Stimulated activated CD4-positive, alpha-beta T cell treated with anti-CD3 and anti-CD28 coated beads, Interleukin-2, amount 100 ng/mL, for 48 hours (primary cell): Measurements from ENCODE around the gene PIAS1.
"Not testable (repeated sequence)": the region's sequence is repeated elsewhere in the genome, so short reads cannot be mapped to it uniquely, and the experiment has no call there.

Experiments
- DNase-seq, 2 donors: peaks; one replicate each; pipeline ENCODE4 v3.0.0-alpha.2; 2020

The PIAS1 gene

DNA sequence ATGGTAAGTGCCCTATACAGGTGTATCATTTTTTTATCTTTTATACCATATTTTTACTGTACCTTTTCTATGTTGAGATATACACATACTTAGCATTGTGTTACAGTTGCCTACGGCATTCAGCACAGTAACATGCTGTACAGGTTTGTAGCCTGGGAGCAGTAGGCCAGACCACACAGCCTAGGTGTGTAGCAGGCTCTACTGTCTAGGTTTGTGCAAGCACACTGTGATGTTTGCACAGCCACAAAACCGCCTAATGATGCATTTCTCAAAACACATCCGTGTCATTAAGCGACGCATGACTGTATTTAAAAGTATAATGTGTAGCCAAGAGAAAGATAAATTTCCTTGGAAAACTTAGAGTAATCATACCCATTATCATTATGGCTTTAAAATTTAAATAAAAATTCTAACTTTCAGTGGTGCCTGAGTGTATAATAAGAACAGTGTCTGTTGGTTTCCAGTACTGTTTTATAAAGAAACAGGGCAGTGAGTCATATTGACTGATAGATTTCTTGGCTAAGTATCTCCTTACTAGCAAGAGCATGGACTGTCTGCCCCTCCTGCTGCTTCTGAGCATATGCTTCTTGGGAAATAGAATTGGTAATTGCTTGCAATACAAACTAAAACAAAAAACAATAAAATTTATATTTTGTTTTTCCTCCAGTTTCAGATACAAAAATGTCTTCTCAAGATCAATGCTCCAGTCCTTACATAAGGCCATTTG is 132.7 kb downstream of the PIAS1 start:
- no peak for DNase-seq

- no peak for DNase-seq
Measured at GRCh38 chr15:68187559-68187958, 133.4 kb downstream of the PIAS1 start.

GRCh38 chr15:68188647-68189046 is 134.5 kb downstream of the PIAS1 start:
- DNase-seq = no peak

DNA sequence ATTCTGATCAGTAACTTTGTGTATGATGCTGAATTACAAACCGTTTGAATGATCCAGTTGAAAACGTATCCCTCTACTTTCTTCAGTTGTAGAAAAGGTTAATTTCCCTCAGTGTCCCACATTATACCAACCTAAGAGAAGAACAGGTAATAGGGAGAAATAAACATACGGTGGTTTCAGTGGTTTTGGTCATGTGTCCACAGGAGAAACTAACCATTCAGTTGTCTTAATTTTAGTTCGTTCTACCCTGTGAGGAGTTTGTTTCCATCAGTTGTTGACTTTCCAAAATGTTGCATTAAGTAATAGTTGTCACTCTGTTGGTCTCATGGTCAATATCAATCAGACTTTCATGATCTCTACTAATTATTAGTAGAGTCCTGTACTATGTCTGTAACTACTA is 135.9 kb downstream of the PIAS1 start:
- DNase-seq = no peak

- no peak for DNase-seq
Measured at GRCh38 chr15:68191555-68191954, 137.4 kb downstream of the PIAS1 start.

DNA sequence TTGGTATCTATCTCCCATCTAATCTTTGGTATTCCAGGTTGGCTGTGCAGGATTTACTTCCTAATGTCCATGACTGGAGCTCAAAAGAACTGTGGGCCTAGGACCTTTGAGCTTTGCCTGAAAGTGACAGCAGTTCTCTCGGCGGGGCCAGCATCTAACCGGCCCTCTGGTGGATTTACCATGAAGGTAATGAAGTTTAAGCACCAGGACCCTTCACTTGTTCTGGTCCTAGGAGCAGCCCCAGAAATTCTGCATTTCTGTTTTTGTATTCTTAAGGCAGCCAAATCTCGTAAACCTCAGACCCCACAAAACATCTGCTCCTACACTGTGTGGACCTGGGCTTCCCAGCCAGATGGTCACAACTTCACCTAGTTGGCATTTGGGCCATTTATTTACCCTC is 138.0 kb downstream of the PIAS1 start:
- DNase-seq = no peak

- DNase-seq = no peak
Measured at GRCh38 chr15:68192804-68193486, 138.8 kb downstream of the PIAS1 start.

DNA sequence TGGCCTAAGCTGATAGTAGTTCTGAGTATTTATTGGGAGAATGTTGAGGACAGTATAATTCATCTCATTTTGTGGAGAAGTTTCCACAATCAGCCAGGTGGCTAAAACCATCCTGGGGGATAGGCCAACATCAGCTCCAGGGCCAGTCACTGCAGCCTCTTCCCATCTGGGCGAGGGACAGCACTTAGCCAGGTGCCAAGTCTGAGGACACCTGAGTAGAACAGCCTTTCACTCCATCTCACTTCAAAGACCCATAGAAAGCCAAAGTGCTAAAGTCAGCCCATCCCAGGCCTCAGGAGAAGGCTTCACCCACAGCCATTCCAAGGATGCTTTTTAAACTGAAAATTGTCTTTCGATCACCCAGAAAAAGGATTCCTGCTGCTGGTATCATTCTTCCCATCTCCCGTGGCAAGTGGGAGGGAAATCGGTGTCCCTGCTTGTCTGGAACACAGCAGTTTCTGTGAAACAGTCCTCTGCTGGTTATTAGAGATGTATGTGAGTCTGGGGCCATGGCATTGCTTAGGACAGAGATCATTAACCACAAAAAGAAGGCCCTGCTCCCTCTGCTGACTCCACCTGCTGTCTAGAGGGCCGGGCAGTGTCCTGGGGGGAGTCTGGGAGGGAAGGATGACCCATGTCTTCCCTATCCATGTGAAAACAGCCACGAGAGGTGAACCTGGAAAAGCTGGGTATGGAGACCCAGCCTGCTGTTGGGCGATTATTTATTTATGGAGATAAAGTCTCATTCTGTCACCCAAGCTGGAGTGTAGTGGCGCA is 141.4 kb downstream of the PIAS1 start:
- no peak for DNase-seq

DNA sequence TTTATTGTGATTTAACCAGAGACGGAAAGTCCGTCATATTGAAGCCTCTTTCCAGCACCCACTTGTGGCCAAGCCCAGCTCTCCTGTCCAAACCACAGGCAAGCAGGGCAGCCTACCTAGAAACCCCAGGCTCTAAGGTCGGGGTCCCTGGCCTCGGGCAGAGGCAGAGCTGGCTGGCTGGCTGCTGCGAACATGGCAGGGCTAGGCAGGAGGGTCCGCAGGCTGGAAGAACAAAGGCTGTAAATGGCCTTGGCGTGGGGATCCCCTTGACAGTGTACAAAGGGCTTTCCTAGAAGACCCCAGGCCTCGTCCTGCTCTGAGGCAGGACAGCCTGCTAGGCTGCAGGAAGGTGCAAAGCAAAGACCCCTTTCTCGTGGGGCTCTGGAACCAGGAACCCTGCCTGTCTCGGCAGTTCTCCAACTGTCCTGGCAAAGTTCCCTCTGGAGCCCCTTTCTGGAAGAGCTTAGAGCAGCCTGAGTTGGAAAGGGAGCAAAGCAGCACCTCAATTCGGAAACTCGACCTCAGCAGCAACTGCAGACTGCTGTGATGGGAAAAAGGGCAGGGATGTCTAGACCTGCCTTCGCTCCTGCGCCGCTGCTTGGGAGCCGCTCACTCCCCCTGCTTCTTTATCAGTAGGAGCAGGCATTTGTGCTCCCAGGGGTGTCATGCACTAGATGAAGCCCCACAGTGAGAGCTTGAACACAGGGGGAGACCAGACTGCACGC is 142.5 kb downstream of the PIAS1 start:
- DNase-seq = no peak

- no peak for DNase-seq
Measured at GRCh38 chr15:68197170-68197492, 143.0 kb downstream of the PIAS1 start.

DNA sequence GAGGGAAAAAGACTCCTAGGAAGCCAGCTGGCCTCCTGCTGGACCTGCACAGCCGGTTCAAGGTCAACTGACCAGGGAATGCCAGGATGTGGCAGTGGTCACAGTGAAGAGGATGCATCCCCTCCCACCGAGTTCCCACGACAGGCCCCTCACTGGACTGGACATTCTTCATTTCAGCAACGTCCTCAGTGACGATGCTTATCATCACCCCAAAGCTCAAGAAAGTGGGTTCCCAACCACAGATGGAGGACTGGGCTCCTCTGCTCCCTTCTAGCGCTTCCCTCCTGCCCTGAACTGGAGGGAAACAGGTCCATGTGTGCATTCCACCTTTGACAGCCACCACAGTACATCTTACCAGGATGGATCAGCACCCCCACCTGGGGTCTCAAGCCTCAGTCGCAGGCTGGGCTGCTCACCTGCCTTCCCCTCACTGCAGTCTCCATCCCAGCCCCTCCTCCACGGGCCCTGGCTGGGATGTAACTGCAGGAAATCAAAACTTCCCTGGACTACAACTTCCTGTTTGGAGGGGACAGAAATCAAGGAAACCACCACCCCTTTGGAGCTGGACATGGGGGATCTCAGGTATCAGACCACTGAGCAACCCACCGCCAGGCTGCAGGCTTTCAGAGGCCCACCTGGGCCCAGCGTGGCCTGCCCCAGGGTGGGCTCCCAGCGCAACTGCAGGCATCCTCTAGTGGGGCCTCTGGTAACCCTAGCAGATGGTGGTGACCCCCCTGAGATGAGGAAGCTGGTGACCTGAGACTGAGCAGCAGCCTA is 143.7 kb downstream of the PIAS1 start:
- DNase-seq = no peak

GRCh38 chr15:68199340-68199739 is 145.2 kb downstream of the PIAS1 start:
- DNase-seq = no peak

DNA sequence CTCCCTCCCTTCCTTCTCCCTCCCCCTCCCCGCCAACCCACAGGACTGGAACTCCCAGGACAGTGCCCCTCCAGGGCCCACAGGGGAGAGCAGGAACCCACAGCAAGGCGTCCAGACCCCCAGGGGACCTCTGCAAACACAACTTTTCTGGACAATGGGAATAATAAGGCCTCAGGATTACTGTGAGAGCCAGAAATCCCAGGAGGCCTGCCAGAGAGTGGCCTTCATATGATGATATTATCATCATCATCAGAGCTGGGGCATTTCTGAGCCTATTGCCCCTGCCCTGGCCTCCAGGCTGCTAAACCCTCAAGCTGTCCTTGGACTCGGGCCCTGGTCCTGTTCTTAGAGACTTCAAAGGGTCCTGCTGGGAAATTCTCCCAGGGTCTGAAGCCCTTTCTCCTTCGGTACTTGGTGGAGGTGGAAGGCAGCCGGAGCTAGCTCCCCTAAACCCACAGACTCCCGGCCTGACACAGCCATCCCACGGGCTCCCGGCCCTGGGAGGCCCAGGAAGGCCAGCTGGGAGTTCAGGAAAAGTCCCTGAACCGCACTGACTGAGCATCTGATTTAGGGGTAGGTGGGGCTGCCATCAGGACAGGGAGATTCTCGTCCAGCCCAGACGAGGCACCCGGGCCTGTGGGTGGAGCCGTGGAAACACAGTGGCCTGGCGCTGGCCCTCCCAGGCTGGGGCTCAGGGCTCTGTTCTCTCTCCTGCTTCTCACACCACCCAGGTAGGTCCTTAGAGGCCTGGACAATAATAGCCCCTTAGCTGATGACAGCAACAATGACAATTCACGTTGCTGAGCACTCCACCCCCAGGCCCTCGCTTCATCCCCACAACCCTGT is 146.1 kb downstream of the PIAS1 start:
- DNase-seq = no peak

DNA sequence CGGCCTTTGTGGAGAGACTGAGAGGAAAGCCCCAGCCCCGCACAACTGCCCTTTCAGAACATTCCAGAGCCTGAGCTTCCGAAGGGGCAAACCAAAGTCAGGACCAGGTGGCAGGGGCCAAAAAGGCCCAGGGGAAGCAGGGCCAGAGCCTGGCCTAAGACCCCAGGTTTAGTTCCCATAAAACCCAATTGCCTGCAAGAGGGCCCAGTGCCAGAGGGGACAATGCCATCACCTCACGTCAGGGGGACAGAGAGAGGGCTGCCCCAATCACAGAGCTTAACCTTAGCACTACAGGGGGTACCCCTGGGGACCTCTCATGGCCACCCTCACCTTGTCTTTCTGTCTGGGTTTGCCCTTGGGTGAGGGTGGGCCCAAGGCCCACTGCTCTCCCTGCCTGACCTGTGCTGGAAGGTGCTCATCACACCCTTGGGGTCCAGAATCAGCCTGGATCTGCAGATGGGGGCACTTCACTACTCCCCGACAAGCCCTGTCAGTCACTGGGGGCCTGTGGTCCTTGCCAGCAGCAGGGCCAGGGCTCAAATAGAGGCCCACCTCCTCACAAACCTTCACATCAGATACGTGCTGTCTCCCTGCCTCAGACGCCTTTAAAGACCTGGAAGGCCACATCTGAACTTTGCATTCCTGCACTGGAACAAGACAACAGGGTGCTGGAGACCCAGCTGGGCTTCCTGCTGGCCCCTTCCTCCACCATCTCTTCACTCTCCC is 147.2 kb downstream of the PIAS1 start:
- no peak for DNase-seq

DNA sequence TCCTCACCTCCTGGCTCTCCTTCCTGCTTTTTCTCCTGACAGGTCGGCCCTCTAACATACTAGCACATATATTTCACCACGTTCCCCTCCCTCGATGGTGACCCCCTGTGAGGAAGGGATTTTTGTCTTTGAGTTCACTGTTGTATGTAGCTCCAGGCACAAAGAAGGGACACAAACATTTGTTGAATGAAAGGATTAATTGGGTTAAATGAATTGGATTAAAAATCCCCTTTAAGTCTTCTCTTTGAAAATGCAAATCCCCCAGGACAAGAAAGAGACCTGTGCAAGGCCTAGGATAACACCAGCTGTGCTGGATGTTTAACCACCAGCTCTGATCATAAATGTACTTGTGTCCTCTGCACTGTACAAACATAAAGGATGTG is 147.8 kb downstream of the PIAS1 start:
- no peak for DNase-seq

DNA sequence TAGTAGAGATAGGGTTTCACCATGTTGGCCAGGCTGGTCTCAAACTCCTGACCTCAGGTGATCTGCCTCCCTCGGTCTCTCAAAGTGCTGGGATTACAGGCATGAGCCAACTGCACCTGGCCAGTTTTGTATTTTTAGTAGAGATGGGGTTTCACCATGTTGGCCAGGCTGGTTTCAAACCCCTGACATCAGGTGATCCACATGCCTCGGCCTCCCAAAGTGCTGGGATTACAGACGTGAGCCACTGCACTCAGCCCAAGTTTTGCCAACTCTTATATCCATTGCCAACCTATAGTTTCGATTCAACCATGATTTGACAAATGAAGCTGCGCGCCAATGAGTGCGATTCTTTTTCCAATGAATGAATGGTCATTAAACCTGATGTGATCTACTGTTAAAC is 148.9 kb downstream of the PIAS1 start:
- DNase-seq = not testable (repeated sequence)

DNA sequence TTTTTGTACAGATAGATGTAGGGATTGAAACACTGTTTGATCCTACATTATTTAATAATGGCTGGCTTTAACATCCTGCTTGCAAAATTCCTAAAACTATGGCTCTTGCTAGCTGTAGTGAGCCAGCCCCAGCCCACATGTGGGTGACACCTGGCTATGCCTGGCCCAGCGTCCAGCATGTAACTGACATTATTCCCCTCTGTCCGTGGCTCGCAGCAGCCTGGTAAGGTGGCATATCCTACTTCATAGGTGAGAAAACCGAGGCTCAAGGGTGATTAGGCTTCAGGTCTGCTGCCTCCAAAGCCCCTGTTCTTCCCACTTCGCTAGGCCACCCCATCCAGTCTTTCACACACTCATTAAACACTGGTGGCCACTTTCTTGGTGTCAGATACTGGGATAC is 149.4 kb downstream of the PIAS1 start:
- no peak for DNase-seq

DNA sequence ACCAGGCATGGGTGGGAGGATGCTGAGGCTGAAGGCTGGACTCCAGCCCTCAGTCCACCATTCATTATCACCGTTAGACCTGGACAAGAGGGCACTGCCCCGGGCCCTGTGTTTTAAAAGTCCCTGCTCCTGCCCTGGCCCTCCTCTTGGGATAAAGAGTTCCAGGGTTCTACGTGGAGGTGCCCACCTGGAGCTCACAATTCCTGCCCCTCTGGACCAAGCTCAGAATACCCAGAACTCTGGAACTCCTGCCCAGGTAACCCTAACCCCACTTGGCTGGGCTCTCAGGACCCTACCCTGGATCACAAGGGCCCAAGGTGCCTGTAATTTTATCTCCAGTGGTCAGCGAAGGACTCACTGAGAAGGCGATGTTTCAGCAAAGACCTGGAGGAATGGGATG is 149.8 kb downstream of the PIAS1 start:
- DNase-seq = no peak

GRCh38 chr15:68204361-68204760 is 150.2 kb downstream of the PIAS1 start:
- DNase-seq = no peak

DNA sequence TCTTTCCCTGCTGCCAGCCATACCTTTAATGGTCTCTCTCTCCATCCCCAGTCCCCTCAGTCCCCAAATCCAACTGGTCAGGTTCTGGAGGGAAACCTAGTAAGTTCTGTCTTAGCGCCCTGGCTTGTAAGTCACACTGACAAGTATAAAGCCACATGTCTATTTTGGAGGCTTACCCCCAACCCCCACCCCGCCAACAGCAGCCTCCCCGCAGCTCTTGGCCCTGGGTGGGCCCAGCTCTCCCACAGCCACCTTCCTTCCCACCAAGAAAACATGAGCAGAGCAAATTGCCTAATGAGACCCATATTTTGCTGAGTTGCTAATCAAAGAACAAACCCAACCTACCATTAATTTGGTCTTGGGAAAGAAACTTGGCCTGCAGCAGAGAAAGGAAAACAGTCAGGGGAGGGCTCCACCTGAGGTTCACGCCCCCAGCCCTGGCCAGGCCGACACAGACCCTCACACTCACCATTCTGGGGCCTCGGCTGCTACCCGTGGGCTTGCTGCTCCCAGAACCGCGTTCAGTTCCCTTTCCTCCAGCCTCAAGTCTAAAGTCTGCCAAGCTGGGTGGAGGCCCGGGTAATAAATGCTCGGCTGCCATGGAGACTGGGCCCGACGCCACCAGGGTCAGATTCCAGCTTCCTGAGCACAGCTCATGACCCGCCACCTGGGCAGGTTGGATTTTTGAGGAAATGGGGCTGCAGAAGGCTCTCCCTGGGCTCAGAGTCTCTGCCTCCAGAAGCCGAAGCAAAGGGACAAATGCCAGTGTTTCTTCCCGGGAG is 150.9 kb downstream of the PIAS1 start, which contains the start of gene CALML4:
Gene CALML4 (minus strand): TSS at position 557 of the 782 bp plus-strand sequence. CDS start 85 bp downstream, at position 472.
- DNase-seq = no peak
